ENCODE measurements around the gene HENMT1.
"Not testable (repeated sequence)": the region's sequence is repeated elsewhere in the genome, so short reads cannot be mapped to it uniquely, and the experiment has no call there.

HENMT1 gene

GRCh38 chr1:108670131-108670773 is 9.4 kb upstream of the HENMT1 start:
- DNase-seq, result no peak

- DNase-seq, result no peak
These were observed 8.8 kb upstream of the HENMT1 start for GRCh38 chr1:108669679-108670078.

GRCh38 chr1:108668777-108669176 is 7.9 kb upstream of the HENMT1 start:
- DNase-seq, result no peak

- not testable (repeated sequence) for DNase-seq
These were observed 6.5 kb upstream of the HENMT1 start for GRCh38 chr1:108667422-108667821.

GRCh38 chr1:108665771-108666170 is 4.9 kb upstream of the HENMT1 start:
- no peak for DNase-seq

- no peak for DNase-seq
These were observed 4.2 kb upstream of the HENMT1 start for GRCh38 chr1:108665067-108665466.

- no peak for DNase-seq
These were observed 3.6 kb upstream of the HENMT1 start for GRCh38 chr1:108664481-108664880.

GRCh38 chr1:108663074-108663473 is 2.2 kb upstream of the HENMT1 start:
- DNase-seq, result peak; percentile 61 to 78

GRCh38 chr1:108657356-108658080 is 3.4 kb downstream of the HENMT1 start:
- DNase-seq, result no peak

- DNase-seq, result peak in 1 of 2 experiments; percentile 6
These were observed 7.3 kb downstream of the HENMT1 start for GRCh38 chr1:108653431-108654105.

- DNase-seq, result peak in 1 of 2 experiments; percentile 5
These were observed 14.1 kb downstream of the HENMT1 start for GRCh38 chr1:108646648-108647269.

- peak; percentile 39 to 75 for DNase-seq
These were observed 14.6 kb downstream of the HENMT1 start for GRCh38 chr1:108646265-108646647.

- DNase-seq, result peak; percentile 39 to 72
These were observed 15.2 kb downstream of the HENMT1 start for GRCh38 chr1:108645564-108646184.

GRCh38 chr1:108644984-108645383 is 15.9 kb downstream of the HENMT1 start:
- no peak for DNase-seq

GRCh38 chr1:108643492-108644335 is 17.2 kb downstream of the HENMT1 start:
- DNase-seq, result peak; percentile 34 to 66

- DNase-seq, result not testable (repeated sequence)
These were observed 20.0 kb downstream of the HENMT1 start for GRCh38 chr1:108640863-108641262.

GRCh38 chr1:108639899-108640560 is 20.9 kb downstream of the HENMT1 start:
- no peak for DNase-seq

GRCh38 chr1:108636876-108637275 is 24.0 kb downstream of the HENMT1 start:
- DNase-seq, result no peak

GRCh38 chr1:108634521-108634920 is 26.4 kb downstream of the HENMT1 start:
- no peak for DNase-seq

GRCh38 chr1:108628665-108629064 is 32.2 kb downstream of the HENMT1 start:
- no peak for DNase-seq

GRCh38 chr1:108627951-108628350 is 32.9 kb downstream of the HENMT1 start:
- no peak for DNase-seq
